GM23248 (cell line): Measurements from ENCODE around the gene SMYD3. TPM values are rescaled to one million over a fixed set of nuclear protein-coding genes. Genes with fewer than 3 reads are reported as not detected.
A peak's percentile ranks its signal among the peaks of the same experiment; 100 is the strongest.

Source experiments
- DNase-seq: peaks from one replicate; pipeline ENCODE4 v3.0.0-alpha.2; 2015
- H2AFZ ChIP-seq: fragments of 200-600 bp; sonication (generic); 2 replicates; pipeline ENCODE4 v1.6.1; 2016; ENCODE audit warnings: antibody characterized with exemption
- H3F3A ChIP-seq: fragments of 200-600 bp; sonication (generic); 2 replicates; pipeline ENCODE4 v1.6.1; 2016; ENCODE audit warnings: mild to moderate bottlenecking, antibody characterized with exemption, mixed run types; ENCODE audit not compliant: insufficient read depth
- H3K27ac ChIP-seq: fragments of 200-600 bp; sonication (generic); 2 replicates; pipeline ENCODE4 v1.5.1; 2016; ENCODE audit warnings: mild to moderate bottlenecking
- H3K27me3 ChIP-seq: fragments of 200-600 bp; sonication (generic); replicated peaks from 2 replicates; pipeline ENCODE4 v1.6.1; 2016; ENCODE audit warnings: mild to moderate bottlenecking; ENCODE audit not compliant: insufficient read depth
- H3K36me3 ChIP-seq: fragments of 200-600 bp; sonication (generic); 2 replicates; pipeline ENCODE4 v1.6.1; 2016; ENCODE audit warnings: low read depth, mild to moderate bottlenecking
- H3K4me1 ChIP-seq: fragments of 200-600 bp; sonication (generic); 2 replicates; pipeline ENCODE4 v1.6.1; 2016; ENCODE audit warnings: mild to moderate bottlenecking; ENCODE audit not compliant: insufficient read depth
- H3K4me2 ChIP-seq: fragments of 200-600 bp; sonication (generic); one replicate; pipeline ENCODE4 v1.6.1; 2016; ENCODE audit warnings: mild to moderate bottlenecking; ENCODE audit not compliant: unreplicated experiment
- H3K4me3 ChIP-seq: fragments of 200-600 bp; sonication (generic); 2 replicates; pipeline ENCODE4 v1.5.1; 2016; ENCODE audit warnings: mild to moderate bottlenecking
- H3K79me2 ChIP-seq: fragments of 200-600 bp; sonication (generic); 2 replicates; pipeline ENCODE4 v1.6.1; 2016; ENCODE audit warnings: mild to moderate bottlenecking; ENCODE audit not compliant: insufficient read depth
- H3K9ac ChIP-seq: fragments of 200-600 bp; sonication (generic); 2 replicates; pipeline ENCODE4 v1.6.1; 2016; ENCODE audit warnings: mild to moderate bottlenecking
- H3K9me2 ChIP-seq: fragments of 200-600 bp; sonication (generic); 2 replicates; pipeline ENCODE4 v1.6.1; 2016; ENCODE audit warnings: mixed run types, mild to moderate bottlenecking, moderate library complexity; ENCODE audit not compliant: insufficient read depth
- H3K9me3 ChIP-seq: fragments of 200-600 bp; sonication (generic); one replicate; pipeline ENCODE4 v1.6.1; 2017; ENCODE audit warnings: low read depth
- H4K20me1 ChIP-seq: fragments of 200-600 bp; sonication (generic); 2 replicates; pipeline ENCODE4 v1.6.0; 2016; ENCODE audit not compliant: insufficient read depth
- EZH2 ChIP-seq: fragments of 200-600 bp; sonication (generic); IDR thresholded peaks from 2 replicates; pipeline ENCODE4 v1.6.1; 2018; ENCODE audit warnings: antibody characterized with exemption, mild to moderate bottlenecking; ENCODE audit not compliant: insufficient read depth, poor library complexity, severe bottlenecking
- EZH2phosphoT487 ChIP-seq: fragments of 200-600 bp; sonication (generic); IDR thresholded peaks from 2 replicates; pipeline ENCODE4 v1.6.1; 2018; ENCODE audit warnings: antibody characterized with exemption, moderate library complexity, mild to moderate bottlenecking, low read depth; ENCODE audit not compliant: insufficient read depth
- WGBS, 2 experiments: methylation state at CpG; one replicate each; pipeline ENCODE4 v1.1.6; 2015 to 2017; ENCODE audit warnings: low lambda C conversion rate in 2 of 2, low coverage in 1 of 2; ENCODE audit errors: missing lambda C conversion rate in 2 of 2; 5-methylcytosine and 5-hydroxymethylcytosine counted together
- in situ Hi-C: fragments of 300-500 bp; cut with MboI; formaldehyde crosslinking; loops from 2 replicates; pipeline ENCODE4 v1.15.0; 2020
- polyA plus RNA-seq: library from polyadenylated mRNA; unstranded; fragments of >200 nt; fragmentation: Nextera tagmentation; extraction: Ambion mirVana; gene quantifications from 2 replicates; pipeline ENCODE4 v1.2.1, GENCODE V29; 2016
- total RNA-seq: library from RNA; depleted of rRNA; stranded (reverse); fragments of >200 nt; shearing (Covaris generic); gene quantifications from 2 replicates; pipeline ENCODE4 v1.2.3, GENCODE V29; 2014

Gene SMYD3
- total and polyA plus RNA-seq, 2 experiments from 2014 or later, result 32.1 to 44.8 TPM

DNA sequence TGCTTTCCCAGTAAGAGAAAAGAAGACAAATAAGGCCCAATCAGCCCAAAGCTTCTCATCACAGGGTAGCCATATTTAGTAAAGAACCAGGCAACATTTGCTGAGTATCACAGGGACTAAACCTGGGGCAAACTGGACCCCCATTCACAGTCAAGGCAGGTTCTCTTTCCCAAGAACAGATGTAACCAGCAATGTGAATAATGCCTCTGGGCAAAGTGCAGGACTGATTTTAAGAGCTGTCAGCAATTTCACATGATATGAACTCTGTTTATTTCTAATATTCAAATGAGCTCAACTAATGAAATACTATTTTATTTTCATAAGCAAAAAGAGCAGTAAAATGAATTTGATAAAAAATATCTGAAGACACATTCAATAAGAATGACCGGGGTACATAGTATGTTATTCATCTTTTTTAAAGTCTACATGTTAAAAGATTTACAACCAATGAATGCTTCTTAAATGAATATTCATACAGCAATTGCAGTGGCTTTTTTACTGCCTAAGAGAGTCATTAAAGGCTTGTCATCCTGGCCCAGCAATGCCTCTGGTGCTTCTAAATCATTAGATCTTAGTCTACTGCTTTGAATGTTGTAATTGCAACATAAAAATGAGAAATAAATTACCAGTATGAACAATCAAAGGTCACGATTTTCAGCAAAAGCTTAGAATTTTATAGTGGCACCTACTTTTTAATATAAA is 308.8 kb downstream of the SMYD3 start:
- Histone ChIP-seq H3K27me3 (no peaks in the 10 kb centered on the region), H2AFZ (no peak overlapping the region), H3K4me2 (no peak overlapping the region), H3K9ac (no peak overlapping the region), H3K27ac (no peak overlapping the region), H3F3A (no peaks in the 10 kb centered on the region), H3K4me1 (no peaks in the 10 kb centered on the region), H3K36me3 (no peaks in the 10 kb centered on the region), H3K9me2 (no peaks in the 10 kb centered on the region), H3K9me3 (no peaks in the 10 kb centered on the region), H3K4me3 (no peak overlapping the region), H3K79me2 (no peaks in the 10 kb centered on the region), H4K20me1 (no peaks in the 10 kb centered on the region)
- in situ Hi-C loops, result no loop called here
- WGBS, 2 experiments, result 27 to 29% methylated on average over 2 of the region's 2 CpGs
- DNase-seq, result peak; percentile 31
- no peak for TF ChIP-seq EZH2phosphoT487
- no peak for TF ChIP-seq EZH2

GRCh38 chr1:246197076-246197475 is 310.0 kb downstream of the SMYD3 start:
- no peak overlapping the region for H3K27ac ChIP-seq
- no peak overlapping the region for H3K4me3 ChIP-seq
- no peaks in the 10 kb centered on the region for H3K9me2 ChIP-seq
- no peaks in the 10 kb centered on the region for H3K9me3 ChIP-seq
- in situ Hi-C loops, result no loop called here
- DNase-seq, result no peak
- H3K4me2 ChIP-seq, result no peak overlapping the region
- H3K9ac ChIP-seq, result no peak overlapping the region
- no peaks in the 10 kb centered on the region for H3K27me3 ChIP-seq
- H4K20me1 ChIP-seq, result no peaks in the 10 kb centered on the region
- no peaks in the 10 kb centered on the region for H3F3A ChIP-seq
- no peaks in the 10 kb centered on the region for H3K79me2 ChIP-seq
- no peaks in the 10 kb centered on the region for H3K36me3 ChIP-seq
- H3K4me1 ChIP-seq, result no peaks in the 10 kb centered on the region
- 92 to 93% methylated on average over 9 of the region's 9 CpGs for WGBS, 2 experiments
- no peak overlapping the region for H2AFZ ChIP-seq
- no peak for TF ChIP-seq EZH2phosphoT487
- TF ChIP-seq EZH2, result no peak

- Histone ChIP-seq H3K4me2 (no peak overlapping the region), H3K4me3 (no peak overlapping the region), H3K79me2 (no peaks in the 10 kb centered on the region), H4K20me1 (no peaks in the 10 kb centered on the region), H3K36me3 (no peaks in the 10 kb centered on the region), H3F3A (no peaks in the 10 kb centered on the region), H3K9me3 (no peaks in the 10 kb centered on the region), H3K9ac (no peak overlapping the region), H3K27ac (no peak overlapping the region), H2AFZ (no peak overlapping the region), H3K9me2 (no peaks in the 10 kb centered on the region), H3K4me1 (no peaks in the 10 kb centered on the region), H3K27me3 (no peaks in the 10 kb centered on the region)
- WGBS, 2 experiments, result 89 to 90% methylated on average over 7 of the region's 7 CpGs
- no peak for DNase-seq
- in situ Hi-C loops, result no loop called here
- TF ChIP-seq EZH2phosphoT487 (no peak), EZH2 (no peak)
These were observed 311.8 kb downstream of the SMYD3 start for GRCh38 chr1:246195296-246195695.

- H3K9ac ChIP-seq, result no peak overlapping the region
- no peak overlapping the region for H3K4me2 ChIP-seq
- H3K79me2 ChIP-seq, result no peaks in the 10 kb centered on the region
- 92% methylated on average over 12 of the region's 12 CpGs for WGBS, 2 experiments
- H3K4me1 ChIP-seq, result no peaks in the 10 kb centered on the region
- TF ChIP-seq EZH2phosphoT487 (no peak), EZH2 (no peak)
- H3K4me3 ChIP-seq, result no peak overlapping the region
- H3K9me3 ChIP-seq, result no peaks in the 10 kb centered on the region
- H2AFZ ChIP-seq, result no peak overlapping the region
- H3K36me3 ChIP-seq, result no peaks in the 10 kb centered on the region
- no peaks in the 10 kb centered on the region for H3F3A ChIP-seq
- in situ Hi-C loops, result no loop called here
- no peak overlapping the region for H3K27ac ChIP-seq
- DNase-seq, result no peak
- H3K27me3 ChIP-seq, result no peaks in the 10 kb centered on the region
- H3K9me2 ChIP-seq, result no peaks in the 10 kb centered on the region
- H4K20me1 ChIP-seq, result no peaks in the 10 kb centered on the region
These were observed 313.5 kb downstream of the SMYD3 start for GRCh38 chr1:246193537-246193936.
